ENCODE results near the gene C20orf204.

C20orf204 gene

DNA sequence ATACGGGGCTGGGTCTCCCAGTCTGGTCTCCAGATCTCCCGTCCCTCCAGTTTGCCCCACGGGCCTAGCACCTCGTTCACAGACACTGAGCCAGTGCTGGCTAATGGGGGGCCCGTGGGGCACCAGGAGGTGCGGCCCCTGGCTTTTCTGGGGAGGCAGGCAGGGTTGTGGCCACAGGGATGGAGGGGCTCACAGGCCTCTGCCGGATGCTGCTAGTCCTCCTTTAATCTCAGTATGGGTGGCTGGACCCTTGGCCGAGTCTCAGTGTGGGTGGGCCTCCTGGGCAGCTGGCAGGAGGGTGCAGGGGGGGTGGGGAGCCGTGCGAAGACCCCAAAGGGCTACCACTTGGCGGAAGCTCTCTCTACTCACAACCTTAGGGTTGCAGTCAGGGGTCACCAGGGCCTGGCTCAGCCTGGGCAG lies 15.1 kb downstream of the C20orf204 start:
- H3K4me3 ChIP-seq (ENCODE audit: low read depth, low read length) = no peak overlapping the region

DNA sequence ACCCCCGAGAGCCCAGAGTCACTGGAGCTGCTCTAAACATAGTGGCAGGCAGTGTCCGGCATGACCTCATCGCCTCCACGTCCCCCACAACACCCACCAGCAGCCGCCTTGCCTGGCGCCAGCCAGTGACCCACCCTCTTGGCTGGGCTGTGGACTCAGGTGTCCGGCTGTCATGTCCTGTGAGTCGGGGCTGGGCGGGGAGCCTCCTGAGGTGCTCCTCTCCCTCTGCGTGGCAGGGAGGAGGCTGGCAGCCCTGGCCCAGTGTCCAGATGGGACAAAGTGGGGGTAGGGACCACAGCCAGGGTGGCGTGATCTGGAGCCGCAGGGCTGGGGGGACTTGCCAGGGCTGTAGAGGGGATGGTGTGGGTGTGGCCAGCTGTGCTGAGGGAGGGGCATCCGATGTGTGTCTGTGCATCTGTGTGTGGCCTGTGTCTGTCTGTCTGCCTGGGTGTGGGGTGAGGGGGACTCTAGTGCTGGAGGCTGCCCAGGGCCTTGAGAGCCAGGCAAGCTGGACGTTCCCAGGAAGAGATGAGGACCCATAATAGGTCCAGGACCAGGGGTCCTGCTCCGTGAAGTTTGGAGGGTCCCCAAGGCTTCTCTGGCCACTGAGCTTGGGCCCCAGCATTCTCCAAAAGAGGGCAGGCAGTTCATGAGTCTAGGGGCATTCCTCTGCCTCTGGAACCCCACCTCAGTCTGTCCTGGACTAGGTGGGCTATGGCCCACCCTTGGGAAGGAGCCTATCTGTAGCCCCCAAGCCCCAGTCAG lies 15.8 kb downstream of the C20orf204 start:
- TF ChIP-seq CTCF (IDR thresholded peaks at IDR 0.05; ENCODE audit: low read depth, low read length) = no peak
- in situ Hi-C loops (cut with HindIII; ENCODE audit: low sequenced_read_pairs) = no loop called here
- no peak overlapping the region for H3K4me3 ChIP-seq (ENCODE audit: low read depth, low read length)
- DNase-seq (ENCODE audit: low read depth, low spot score) = no peak

More for the DNA sequence above, 15.1 kb downstream of the C20orf204 start:
- TF ChIP-seq CTCF (IDR thresholded peaks at IDR 0.05; ENCODE audit: low read depth, low read length) = no peak
- in situ Hi-C loops (cut with HindIII; ENCODE audit: low sequenced_read_pairs) = no loop called here
- DNase-seq (ENCODE audit: low read depth, low spot score) = no peak

- DNase-seq (ENCODE audit: low read depth, low spot score) = no peak
- TF ChIP-seq CTCF (IDR thresholded peaks at IDR 0.05; ENCODE audit: low read depth, low read length) = no peak
- in situ Hi-C loops (cut with HindIII; ENCODE audit: low sequenced_read_pairs) = no loop called here
- no peak overlapping the region for H3K4me3 ChIP-seq (ENCODE audit: low read depth, low read length)
These were observed 16.3 kb downstream of the C20orf204 start for GRCh38 chr20:64052326-64052722.

GRCh38 chr20:64052987-64053840 lies 17.2 kb downstream of the C20orf204 start:
- in situ Hi-C loops (cut with HindIII; ENCODE audit: low sequenced_read_pairs) = no loop called here
- TF ChIP-seq CTCF (IDR thresholded peaks at IDR 0.05; ENCODE audit: low read depth, low read length) = no peak
- DNase-seq (ENCODE audit: low read depth, low spot score) = no peak
- no peak overlapping the region for H3K4me3 ChIP-seq (ENCODE audit: low read depth, low read length)

DNA sequence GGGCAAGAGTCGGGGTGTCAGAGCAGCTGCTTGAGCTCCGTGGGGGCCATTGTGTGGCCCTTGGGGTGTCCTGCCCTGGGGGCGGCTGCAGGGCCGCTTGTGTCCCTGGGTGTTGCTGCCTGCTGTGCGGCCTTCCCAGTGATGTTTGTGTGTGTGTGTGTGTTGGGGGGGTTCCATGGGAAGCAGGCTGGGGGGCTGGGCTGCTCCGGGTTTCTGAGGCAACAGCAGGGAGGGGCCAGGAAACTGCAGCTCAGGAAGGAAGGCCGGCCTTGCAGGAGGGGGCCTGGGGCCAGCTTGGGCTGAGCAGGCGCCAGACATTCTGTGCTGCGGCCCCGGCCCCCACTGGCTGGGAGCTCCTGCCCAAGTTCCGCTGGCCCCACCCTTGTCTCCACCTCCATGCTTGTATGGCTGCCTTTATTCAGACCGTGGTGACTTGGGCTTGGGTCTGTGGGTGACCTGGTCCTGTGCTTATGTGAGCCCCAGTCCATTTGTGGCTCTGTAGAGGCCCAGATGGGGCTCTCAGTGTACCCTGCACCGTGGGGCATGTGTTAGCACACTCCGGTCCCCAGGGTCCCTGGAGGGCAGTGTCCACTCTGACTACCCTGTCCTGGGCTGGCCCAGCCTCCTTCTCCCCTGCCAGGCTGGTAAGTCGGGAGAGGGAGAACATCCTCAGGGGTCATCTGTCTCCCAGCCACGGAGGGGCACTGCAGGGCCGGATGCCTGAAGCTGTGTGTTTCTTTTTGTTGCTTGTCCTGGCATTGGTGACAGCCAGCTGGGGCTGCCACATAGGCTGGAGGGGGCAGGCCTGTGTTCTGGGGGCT lies 18.1 kb downstream of the C20orf204 start:
- in situ Hi-C loops (cut with HindIII; ENCODE audit: low sequenced_read_pairs) = no loop called here
- DNase-seq (ENCODE audit: low read depth, low spot score) = peak; percentile 23

More for the DNA sequence above, 18.1 kb downstream of the C20orf204 start:
- peak; percentile 33 for TF ChIP-seq CTCF (IDR thresholded peaks at IDR 0.05; ENCODE audit: low read depth, low read length)
- H3K4me3 ChIP-seq (ENCODE audit: low read depth, low read length) = no peak overlapping the region
